RWPE1 (cell line): ENCODE data around the gene TCP10L.

Experiments
- CTCF ChIA-PET: fragments of 350-600 bp; sonication (Branson Sonifier 250); formaldehyde crosslinking; extraction: SDS; loops from one replicate; lab custom pipeline; 2021; lab: Yijun Ruan, JAX
- POLR2A ChIA-PET: fragments of 400-600 bp; formaldehyde crosslinking; extraction: SDS; loops from one replicate; lab custom pipeline; 2020; ENCODE audit warnings: antibody characterized with exemption; ENCODE audit not compliant: low non-redundant PET; lab: Yijun Ruan, JAX
- DNase-seq: peaks from one replicate; pipeline ENCODE4 v3.0.0; 2012; ENCODE audit warnings: low spot score
- H3K27ac ChIP-seq: fragments of 450-650 bp; 2 replicates; pipeline ENCODE4 v1.5.1; 2017
- CTCF ChIP-seq: fragments of 450-650 bp; conservative IDR thresholded peaks from 2 replicates; pipeline ENCODE4 v1.5.1; 2017; ENCODE audit warnings: low read depth, mild to moderate bottlenecking

Gene TCP10L

GRCh38 chr21:32580949-32581348, 4.4 kb downstream of the TCP10L start:
- no peak for TF ChIP-seq CTCF
- ChIA-PET POLR2A (no interaction called here), CTCF (no interaction called here)
- no peak for DNase-seq
- H3K27ac ChIP-seq, result no peak overlapping the region

GRCh38 chr21:32578107-32578691, 7.1 kb downstream of the TCP10L start:
- ChIA-PET POLR2A (no interaction called here), CTCF (interaction anchor here (0.6 to 0.7 kb wide), 2 partner anchors 233 to 257 kb away, joined by 3 read pairs; no protein-coding TSS in a partner anchor)
- DNase-seq, result no peak
- TF ChIP-seq CTCF, result no peak
- H3K27ac ChIP-seq, result no peak overlapping the region

- DNase-seq, result no peak
- TF ChIP-seq CTCF, result no peak
- ChIA-PET CTCF (interaction anchor here (1.3 kb wide), 1 partner anchor 25 kb away, joined by 4 read pairs; no protein-coding TSS in a partner anchor), POLR2A (no interaction called here)
- no peak overlapping the region for H3K27ac ChIP-seq
Observed at GRCh38 chr21:32576011-32576410, 9.3 kb downstream of the TCP10L start.

- CTCF ChIA-PET, result interaction anchor here (1.3 kb wide), 1 partner anchor 26 kb away, joined by 4 read pairs; no protein-coding TSS in a partner anchor
- no peak overlapping the region for H3K27ac ChIP-seq
- no peak for TF ChIP-seq CTCF
- POLR2A ChIA-PET, result no interaction called here
- no peak for DNase-seq
Observed at GRCh38 chr21:32574946-32575925, 10.1 kb downstream of the TCP10L start.

GRCh38 chr21:32572574-32573420, 12.5 kb downstream of the TCP10L start:
- DNase-seq, result no peak
- 0 out of 2 replicates have a peak overlapping the region, but pooled peaks have one; percentile 8 for H3K27ac ChIP-seq
- POLR2A ChIA-PET, result no interaction called here
- TF ChIP-seq CTCF, result no peak
- CTCF ChIA-PET, result no interaction called here

- H3K27ac ChIP-seq, result no peak overlapping the region
- CTCF ChIA-PET, result interaction anchor here (0.7 to 1.0 kb wide), 4 partner anchors 9 to 52 kb away, joined by 3 read pairs; no protein-coding TSS in a partner anchor
- DNase-seq, result no peak
- no peak for TF ChIP-seq CTCF
- POLR2A ChIA-PET, result no interaction called here
Observed at GRCh38 chr21:32570456-32570855, 14.9 kb downstream of the TCP10L start.
